Fibroblast of peridontal ligament (primary cell): ENCODE data around the gene ADNP.

Experiments
- DNase-seq: peaks from one replicate; pipeline ENCODE4 v3.0.0-alpha.2; 2010; ENCODE audit errors: extremely low read depth

ADNP gene

DNA sequence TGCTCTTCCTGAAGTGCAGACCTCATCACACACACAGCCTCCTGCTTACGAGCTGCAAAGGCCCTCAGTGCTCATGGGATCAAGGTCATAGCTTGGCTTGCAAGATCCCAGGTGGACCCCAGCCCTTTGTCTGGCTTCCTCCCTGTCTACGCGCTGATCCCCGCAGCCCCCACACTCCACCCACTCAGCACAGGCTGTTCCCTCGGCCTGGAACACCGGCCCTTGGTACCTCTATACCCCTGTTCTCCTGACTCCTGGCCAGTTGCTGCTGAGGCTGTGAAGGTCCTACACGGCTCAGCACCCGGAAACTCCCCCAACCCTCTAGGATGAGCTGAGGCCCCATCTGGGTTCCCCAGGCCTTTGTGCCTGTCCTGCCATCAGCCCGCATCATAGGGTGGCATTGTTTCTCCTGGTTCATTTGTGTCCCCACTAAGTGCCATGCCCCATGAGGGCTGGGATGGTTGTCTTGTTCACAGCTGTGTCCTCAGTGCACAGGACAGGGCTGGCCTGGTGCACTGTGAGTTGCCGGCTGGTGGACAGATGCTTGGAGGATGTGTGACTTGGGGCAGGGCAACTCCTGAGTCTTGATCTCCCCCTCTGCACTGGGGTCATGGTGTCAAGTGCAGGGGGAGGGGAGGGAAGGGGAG lies 57.0 kb downstream of the ADNP start:
- DNase-seq, result no peak

GRCh38 chr20:50873585-50873984 lies 57.7 kb downstream of the ADNP start:
- DNase-seq, result no peak

DNA sequence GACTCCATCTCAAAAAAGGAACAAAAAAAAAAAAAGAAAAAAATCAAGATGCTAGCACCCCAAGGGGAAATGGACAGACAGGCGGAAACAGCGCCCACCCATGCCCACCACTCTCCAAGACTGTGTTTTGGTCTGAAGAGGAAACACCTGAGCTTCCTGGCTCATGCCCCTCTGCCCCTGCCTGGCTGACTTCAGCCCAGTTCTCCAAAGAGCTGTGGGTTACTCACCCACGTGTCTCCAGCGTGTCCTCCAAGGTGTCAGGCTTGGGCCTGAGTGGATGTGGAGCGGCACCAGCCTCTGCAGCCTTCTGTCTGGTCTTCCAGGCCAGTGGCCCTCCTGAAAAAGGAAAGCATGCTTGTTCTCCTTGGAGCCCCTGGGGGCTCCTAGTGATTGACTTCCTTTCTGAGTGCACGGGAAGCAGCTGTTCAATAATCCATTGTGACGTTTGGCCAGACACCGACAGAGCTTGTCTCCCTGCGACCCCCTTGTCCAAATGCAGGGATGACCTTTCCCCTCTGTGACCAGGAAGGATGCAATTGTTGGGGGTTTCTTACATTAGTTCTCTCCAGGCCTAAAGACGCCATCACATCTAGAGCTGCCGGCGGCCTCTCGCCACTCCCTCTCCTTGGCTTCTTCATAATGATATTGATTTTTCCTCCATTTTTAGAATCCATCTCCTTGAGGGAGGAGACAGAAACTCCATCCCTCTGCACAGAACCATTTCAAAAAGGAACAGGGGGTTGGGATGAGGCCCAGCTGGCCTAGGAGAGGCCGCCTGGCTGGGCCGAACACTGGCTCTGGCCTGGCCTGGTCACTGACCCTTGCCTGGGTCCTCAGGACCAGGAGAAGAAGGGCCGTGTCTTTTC lies 58.4 kb downstream of the ADNP start:
- no peak for DNase-seq

DNA sequence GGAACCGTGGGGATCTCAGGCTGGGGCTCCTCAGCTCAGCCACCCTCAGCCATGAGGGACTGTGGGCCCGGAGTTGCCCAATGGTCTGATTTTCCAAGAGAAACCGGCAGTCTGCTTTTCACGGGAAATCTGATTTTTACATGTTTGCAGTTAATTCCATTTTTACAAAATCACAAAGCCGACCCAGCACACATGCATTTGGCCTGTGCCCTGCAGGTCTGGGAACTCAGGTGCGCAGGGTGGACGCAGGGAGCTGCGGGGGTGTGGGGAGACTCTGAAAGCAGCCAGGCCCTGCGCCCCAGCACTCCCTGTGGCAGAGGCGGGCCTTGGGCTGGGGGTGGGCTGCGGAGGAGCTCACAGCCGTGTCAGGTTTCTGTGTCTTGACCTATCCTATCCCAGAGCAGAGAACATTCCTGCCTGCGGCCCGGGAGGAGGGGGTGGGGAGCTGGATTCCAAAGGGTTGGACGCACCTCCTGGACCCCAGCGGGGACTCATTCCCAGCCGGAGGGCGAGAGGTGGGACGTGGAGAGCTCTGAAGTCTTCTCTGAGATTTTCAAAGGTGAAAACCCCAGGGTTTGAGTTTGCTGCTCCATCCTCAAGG lies 60.6 kb downstream of the ADNP start:
- no peak for DNase-seq

DNA sequence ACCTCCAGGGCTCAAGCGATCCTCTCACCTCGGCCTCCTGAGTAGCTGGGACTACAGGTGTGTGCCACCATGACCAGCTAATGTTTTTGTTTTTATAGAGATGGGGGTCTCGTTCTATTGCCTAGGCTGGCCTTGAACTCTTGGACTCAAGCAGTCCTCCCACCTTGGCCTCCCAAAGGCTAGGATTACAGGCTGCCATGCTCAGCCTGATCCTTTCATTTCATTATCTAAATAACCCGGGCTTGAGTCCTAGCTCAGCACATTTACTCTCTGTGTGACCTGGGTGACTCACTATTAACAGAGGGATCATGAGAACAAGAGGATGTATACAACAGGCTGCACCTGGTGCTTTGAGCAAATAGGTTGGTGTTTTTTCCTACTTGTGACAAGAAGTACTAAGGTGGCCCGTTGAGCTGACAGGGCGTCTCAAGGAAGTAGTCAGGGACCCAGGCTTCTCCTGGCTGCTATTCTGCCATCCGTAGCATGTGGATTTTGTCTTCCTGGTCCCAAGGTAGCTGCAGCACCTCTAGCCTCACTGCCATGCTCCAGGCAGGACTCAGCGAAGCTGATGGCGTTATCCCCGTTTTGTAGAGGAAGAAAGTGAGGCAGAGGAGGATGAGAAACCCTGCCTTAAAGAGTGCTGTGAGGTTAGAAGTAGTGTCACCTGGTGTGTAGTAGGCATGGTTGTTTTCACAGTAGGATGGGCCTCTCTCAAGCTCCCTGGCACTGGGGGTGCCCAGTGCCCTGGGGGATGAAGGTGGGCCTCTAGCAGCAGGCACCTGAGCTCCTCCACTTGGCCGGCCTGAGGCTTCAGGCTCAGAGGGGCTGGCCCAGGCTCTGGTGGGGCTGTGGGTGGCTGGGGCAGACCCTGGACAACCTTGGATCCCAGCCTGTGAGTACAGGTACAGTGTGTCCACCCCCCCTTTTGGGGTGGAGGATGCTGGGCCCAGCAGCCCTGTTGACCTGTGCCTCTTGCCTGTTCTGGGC lies 62.4 kb downstream of the ADNP start:
- DNase-seq, result no peak

DNA sequence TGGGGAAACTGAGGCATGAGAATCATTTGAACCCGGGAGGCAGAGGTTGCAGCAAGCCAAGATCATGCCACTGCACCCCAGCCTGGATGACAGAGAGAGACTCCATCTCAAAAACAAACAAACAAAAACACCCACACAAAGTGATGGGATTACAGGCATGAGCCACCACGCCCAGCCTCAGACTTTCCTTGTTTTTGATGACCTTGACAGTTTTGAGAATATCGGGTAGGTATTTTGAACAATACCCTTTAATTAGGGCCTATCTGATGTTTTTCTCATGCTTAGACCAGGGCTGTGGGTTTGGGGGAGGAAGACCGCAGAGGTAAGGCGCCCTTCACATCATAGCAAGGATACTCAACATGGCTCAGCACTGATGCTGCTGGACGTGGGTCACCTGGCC lies 63.4 kb downstream of the ADNP start:
- no peak for DNase-seq

DNA sequence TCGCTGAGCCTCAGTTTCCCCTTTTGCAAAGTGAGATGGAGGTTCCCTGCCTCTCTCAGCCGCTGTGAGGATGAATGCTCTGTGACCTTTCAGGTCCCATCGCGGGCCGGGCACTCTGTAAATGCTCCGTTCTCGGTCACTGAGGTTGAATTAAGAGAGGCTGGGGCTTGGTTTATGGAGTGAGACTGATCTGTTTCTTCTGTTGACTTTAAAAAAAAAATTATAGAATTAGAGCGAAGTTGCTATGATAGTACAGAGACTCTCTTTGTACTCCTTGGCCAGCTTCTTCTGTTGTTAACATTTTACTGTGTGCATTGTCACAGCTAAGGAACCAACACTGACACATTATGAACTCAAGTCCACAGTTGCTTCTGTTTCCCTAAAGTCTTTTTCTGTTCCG lies 64.4 kb downstream of the ADNP start:
- DNase-seq, result no peak

GRCh38 chr20:50866036-50866685 lies 65.1 kb downstream of the ADNP start:
- DNase-seq, result no peak

DNA sequence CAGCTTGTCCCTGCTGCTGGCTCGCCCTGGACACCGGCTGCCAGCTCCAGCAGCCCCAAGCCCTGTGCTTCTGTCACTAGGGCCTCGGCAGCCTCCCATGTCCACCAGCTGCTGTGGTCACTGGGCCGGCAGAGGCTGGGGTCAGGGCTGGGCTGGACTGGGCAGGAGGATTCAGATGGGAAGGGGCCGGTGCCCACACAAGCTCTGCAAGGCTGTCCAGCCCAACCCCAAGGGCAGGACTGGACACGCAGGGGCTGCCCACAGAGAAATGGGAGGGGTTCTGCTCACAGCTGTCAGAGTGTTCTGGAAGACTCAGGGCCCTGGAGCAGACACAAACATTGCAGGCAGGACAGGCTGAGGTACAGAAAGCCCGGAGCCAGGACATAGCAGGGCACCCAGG lies 65.6 kb downstream of the ADNP start:
- DNase-seq, result no peak

GRCh38 chr20:50865114-50865513 lies 66.1 kb downstream of the ADNP start:
- no peak for DNase-seq

DNA sequence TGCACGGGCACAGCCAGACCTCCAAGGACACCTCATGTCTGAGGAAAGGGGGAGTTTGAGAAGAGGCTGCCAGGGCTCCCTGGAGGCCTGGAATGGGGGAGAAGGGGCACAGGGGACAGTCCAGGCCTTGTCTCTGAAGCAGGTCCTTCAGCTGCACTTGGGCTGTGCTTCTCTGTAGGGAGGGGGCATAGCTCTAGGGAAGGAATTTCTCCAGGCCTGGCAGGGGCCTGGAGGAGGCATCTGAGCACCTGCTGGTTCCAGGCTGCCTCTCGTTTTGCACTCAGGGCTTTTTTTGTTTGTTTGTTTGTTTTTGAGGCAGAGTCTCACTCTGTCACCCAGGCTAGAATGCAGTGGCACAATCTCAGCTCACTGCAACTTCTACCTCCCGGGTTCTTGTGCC lies 68.7 kb downstream of the ADNP start:
- no peak for DNase-seq

- no peak for DNase-seq
Measured at GRCh38 chr20:50861012-50861411, 70.2 kb downstream of the ADNP start.

DNA sequence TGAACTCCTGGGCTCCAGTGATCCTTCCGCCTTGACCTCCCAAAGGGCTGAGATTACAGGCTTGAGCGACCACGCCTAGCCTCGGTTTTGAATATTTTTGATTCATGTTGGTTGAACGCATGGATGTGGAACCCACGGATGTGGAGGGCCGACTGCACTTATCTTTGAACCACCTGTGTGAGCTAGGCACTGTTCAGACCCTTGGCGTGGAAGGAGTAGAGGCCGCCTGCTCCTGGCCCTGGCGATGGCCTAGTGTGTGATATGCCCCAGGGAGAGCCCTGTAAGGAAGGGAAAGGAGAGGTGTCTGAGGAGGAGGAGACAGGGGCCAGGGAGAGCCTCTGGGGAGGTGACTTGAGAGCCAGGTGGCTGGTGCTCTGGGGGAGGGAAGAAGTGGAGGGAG lies 72.1 kb downstream of the ADNP start:
- DNase-seq, result no peak

GRCh38 chr20:50858525-50858924 lies 72.7 kb downstream of the ADNP start:
- no peak for DNase-seq

DNA sequence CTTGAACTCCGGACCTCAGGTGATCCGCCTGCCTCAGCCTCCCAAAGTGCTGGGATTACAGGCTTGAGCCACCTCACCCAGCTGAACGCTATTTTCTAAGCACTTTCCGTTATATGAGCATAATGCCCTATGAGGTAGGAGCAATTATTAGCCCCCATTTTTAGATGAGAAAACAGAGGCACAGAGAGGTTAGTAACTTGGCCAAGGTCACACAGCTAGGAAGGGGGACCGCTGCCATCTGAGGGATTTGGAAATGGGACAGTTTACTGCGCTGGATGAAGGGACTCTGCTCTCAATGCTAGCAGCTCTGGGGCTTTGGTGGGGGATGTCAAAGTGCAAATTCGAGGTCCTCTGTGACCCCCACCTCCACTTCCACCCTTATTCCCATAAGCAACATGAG lies 73.9 kb downstream of the ADNP start:
- DNase-seq, result no peak

GRCh38 chr20:50856475-50857041 lies 74.7 kb downstream of the ADNP start:
- DNase-seq, result no peak

DNA sequence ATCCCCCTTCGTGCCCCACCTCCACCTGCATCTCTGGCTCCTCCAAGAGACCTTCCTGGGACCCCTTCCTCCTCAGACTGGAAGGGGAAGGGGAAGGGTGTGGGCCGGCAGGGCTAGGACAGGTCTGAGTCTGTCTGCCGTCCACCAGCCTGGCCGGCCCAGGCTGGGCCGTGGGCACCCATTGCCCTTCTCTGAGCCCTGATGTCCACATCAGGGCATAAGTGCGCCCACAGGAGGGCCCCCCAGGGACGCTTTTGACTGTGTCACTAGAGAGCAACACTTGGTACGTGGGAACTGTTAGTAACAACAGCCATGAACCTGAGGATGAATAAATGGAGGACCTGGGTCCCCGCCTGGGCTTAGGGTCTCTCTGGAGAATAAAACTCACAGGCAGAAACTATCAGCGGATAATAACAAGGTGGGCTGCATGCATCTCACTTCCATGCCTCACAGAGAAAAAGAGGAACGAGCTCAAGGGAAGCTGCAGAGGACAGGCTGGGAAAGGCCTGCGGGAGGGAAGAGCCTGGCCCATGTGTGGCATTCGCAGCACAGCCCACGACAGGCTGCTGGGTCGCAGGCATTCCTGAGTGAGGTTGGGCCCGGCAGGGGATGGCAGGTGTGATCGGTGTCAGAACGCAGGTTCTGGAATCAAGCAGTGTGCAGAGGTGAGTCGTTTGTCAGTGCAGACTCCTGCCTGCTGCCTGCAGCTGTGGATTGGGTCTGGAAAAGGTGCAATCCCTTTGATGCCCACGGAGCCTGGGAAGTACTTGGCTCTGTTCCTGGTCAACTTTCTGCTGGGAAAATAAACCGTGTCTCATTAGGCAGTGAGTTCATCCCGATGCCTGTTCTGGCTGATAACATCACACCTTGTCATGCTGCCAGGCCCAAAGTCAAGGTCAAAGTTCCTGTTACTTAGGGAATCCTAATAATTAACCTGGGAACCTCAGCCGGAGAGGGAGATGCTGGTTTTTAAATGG lies 75.5 kb downstream of the ADNP start:
- DNase-seq, result no peak

DNA sequence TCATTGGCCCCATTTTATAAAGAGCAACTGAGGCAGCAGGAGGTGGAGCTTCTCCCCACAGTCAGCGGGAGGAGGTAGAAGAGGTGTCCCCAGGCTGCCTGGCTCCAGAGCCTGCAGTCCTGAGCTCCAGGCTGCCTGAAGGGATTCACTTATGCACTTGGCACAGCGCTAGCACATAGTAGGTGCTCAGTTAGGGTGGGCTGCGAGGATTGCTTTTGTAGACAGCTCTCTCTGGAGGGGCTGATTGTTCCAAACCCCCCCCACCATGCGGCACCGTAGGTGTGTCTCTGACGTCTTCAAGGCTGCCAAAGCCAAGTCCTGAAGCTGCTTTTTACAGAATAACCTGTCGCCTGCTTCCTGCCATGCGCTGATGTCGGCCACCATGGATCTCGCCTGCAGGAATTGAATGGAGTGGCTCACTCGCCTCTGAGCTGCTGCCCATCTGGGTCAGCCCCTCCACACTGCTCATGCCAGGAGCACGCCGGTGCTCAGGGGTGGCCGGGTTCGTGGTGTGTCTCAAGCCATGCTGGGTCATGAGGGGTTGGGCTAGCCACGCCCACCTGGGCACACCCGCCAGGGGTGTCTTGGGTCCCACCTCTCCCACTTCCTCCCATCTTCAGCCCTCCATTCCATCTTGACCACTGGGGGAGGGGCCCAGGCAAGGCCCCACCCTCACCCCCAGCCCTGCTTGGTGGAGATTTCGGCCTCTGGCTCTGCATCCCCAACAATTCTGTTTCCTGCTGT lies 76.6 kb downstream of the ADNP start:
- no peak for DNase-seq

GRCh38 chr20:50852085-50852484 lies 79.2 kb downstream of the ADNP start:
- DNase-seq, result no peak
